A673 (cell line): ENCODE results near the gene ZC2HC1B. TPM values are rescaled to one million over a fixed set of nuclear protein-coding genes. Genes with fewer than 3 reads are reported as not detected.
A peak's percentile ranks its signal among the peaks of the same experiment; 100 is the strongest.

Experiments
- Bru-seq: library from RNA; stranded (reverse); fragments of 400-500 nt; gene quantifications from one replicate; lab custom pipeline; 2021; lab: Mats Ljungman, UMichigan
- BruChase-seq, 2 experiments: library from RNA; stranded (reverse); fragments of 400-500 nt; gene quantifications; one replicate each; lab custom pipeline; 2021; lab: Mats Ljungman, UMichigan
- BruUV-seq: library from RNA; stranded (reverse); fragments of 400-500 nt; replicated peaks from 2 replicates; lab custom pipeline; 2021; lab: Mats Ljungman, UMichigan
- CTCF ChIA-PET: fragments of 300-600 bp; sonication (Branson Sonifier 250); formaldehyde crosslinking; loops from one replicate; lab custom pipeline; 2022; ENCODE audit warnings: antibody characterized with exemption; lab: Charles Lee
- POLR2A ChIA-PET: fragments of 300-600 bp; sonication (Branson Sonifier 250); formaldehyde crosslinking; loops from one replicate; lab custom pipeline; 2022; ENCODE audit warnings: antibody characterized with exemption; ENCODE audit not compliant: low non-redundant PET; lab: Charles Lee
- DNase-seq: peaks from one replicate; pipeline ENCODE4 v3.0.0-alpha.2; 2015; ENCODE audit warnings: low spot score
- H3K27ac ChIP-seq: fragments of 200-600 bp; sonication (generic); 2 replicates; pipeline ENCODE4 v1.5.1; 2016; ENCODE audit warnings: mixed run types, low read depth, mild to moderate bottlenecking, mixed read lengths, antibody characterized with exemption, low read length; ENCODE audit not compliant: poor library complexity, severe bottlenecking
- H3K27me3 ChIP-seq: fragments of 200-600 bp; sonication (generic); replicated peaks from 2 replicates; pipeline ENCODE4 v1.6.1; 2017; ENCODE audit warnings: mixed run types, low read depth, mild to moderate bottlenecking, mixed read lengths, antibody characterized with exemption, low read length; ENCODE audit not compliant: insufficient read depth, poor library complexity
- H3K36me3 ChIP-seq: fragments of 200-600 bp; sonication (generic); 2 replicates; pipeline ENCODE4 v1.6.1; 2016; ENCODE audit warnings: mixed run types, mild to moderate bottlenecking, mixed read lengths, antibody characterized with exemption, low read length; ENCODE audit not compliant: insufficient read depth, poor library complexity, severe bottlenecking
- H3K4me1 ChIP-seq: fragments of 200-600 bp; sonication (generic); 2 replicates; pipeline ENCODE4 v1.6.1; 2017; ENCODE audit warnings: mixed run types, mild to moderate bottlenecking, mixed read lengths, antibody characterized with exemption, low read length; ENCODE audit not compliant: insufficient read depth, poor library complexity, severe bottlenecking
- H3K4me3 ChIP-seq: fragments of 200-600 bp; sonication (generic); 2 replicates; pipeline ENCODE4 v1.5.1; 2016; ENCODE audit warnings: low read depth, mixed run types, mild to moderate bottlenecking, mixed read lengths, low read length; ENCODE audit not compliant: poor library complexity, severe bottlenecking
- H3K9me3 ChIP-seq: fragments of 200-600 bp; sonication (generic); 2 replicates; pipeline ENCODE4 v1.6.1; 2016; ENCODE audit warnings: mixed run types, low read depth, mild to moderate bottlenecking, mixed read lengths, antibody characterized with exemption, low read length; ENCODE audit not compliant: poor library complexity, severe bottlenecking
- CTCF ChIP-seq: fragments of 300-800, 200-600 bp; sonication (generic); conservative IDR thresholded peaks from 2 replicates; pipeline ENCODE4 v1.5.1; 2017; ENCODE audit warnings: low read depth, mild to moderate bottlenecking, antibody characterized with exemption, low read length, moderate library complexity, mixed read lengths
- EZH2 ChIP-seq: fragments of 200-600 bp; sonication (generic); IDR thresholded peaks from 2 replicates; pipeline ENCODE4 v1.6.1; 2017; ENCODE audit warnings: borderline replicate concordance, low read depth, mild to moderate bottlenecking, mixed read lengths, antibody characterized with exemption, low read length; ENCODE audit not compliant: poor library complexity, severe bottlenecking
- intact Hi-C: fragments of 100-400 bp; cut with micrococcal nuclease; formaldehyde crosslinking; loops from one replicate; pipeline ENCODE4 v1.10.0; 2022; ENCODE audit not compliant: unreplicated experiment
- long read RNA-seq: library from polyadenylated mRNA; stranded (forward); transcript quantifications from one replicate; pipeline ENCODE4 v2.0.0, GENCODE V29; 2022
- total RNA-seq: library from RNA; stranded (reverse); gene quantifications from 2 replicates; pipeline ENCODE4 v1.2.3, GENCODE V29; 2021

ZC2HC1B gene
- total RNA-seq (not detected in 2 replicates), Bru-seq, nascent RNA (percentile 88 among the genes with signal in this experiment), BruChase-seq, experiment 1, labeled RNA remaining after a 2-hour chase (percentile 44 among the genes with signal in this experiment), BruChase-seq, experiment 2, labeled RNA remaining after a 6-hour chase (percentile 44 among the genes with signal in this experiment)
- long read RNA-seq = 0 reads

- intact Hi-C loops = no loop called here
- Histone ChIP-seq H3K36me3 (peaks cover 48% of the 10 kb centered on the region), H3K4me1 (no peaks in the 10 kb centered on the region), H3K4me3 (no peak within 1 kb of the TSS), H3K27ac (no peak within 1 kb of the TSS), H3K27me3 (no peaks in the 10 kb centered on the region), H3K9me3 (no peaks in the 10 kb centered on the region)
- no TSS peak for BruUV-seq
- TF ChIP-seq CTCF (no peak), EZH2 (no peak)
- ChIA-PET CTCF (no interaction called here), POLR2A (interaction anchor here (0.7 kb wide), 1 partner anchor 15 kb away, joined by 3 read pairs; no protein-coding TSS in a partner anchor)
- no peak for DNase-seq
Measured at GRCh38 chr6:143864234-143864633, at the start of gene ZC2HC1B. ZC2HC1B (plus strand) TSS chr6:143864474; CDS start chr6:143864540, 66 bp downstream.

- Histone ChIP-seq H3K36me3 (no peaks in the 10 kb centered on the region), H3K4me3 (no peak overlapping the region), H3K4me1 (no peaks in the 10 kb centered on the region), H3K27me3 (no peaks in the 10 kb centered on the region), H3K9me3 (no peaks in the 10 kb centered on the region), H3K27ac (no peak overlapping the region)
- DNase-seq = no peak
- ChIA-PET CTCF (no interaction called here), POLR2A (interaction anchor here (0.6 kb wide), 1 partner anchor 670 kb away, joined by 3 read pairs; no protein-coding TSS in a partner anchor)
- intact Hi-C loops = no loop called here
- TF ChIP-seq EZH2 (no peak), CTCF (no peak)
- no TSS peak for BruUV-seq
Measured at GRCh38 chr6:143817621-143818020, 46.7 kb upstream of the ZC2HC1B start.

- no TSS peak for BruUV-seq
- ChIA-PET CTCF (no interaction called here), POLR2A (no interaction called here)
- Histone ChIP-seq H3K4me1 (no peaks in the 10 kb centered on the region), H3K27ac (no peak overlapping the region), H3K27me3 (no peaks in the 10 kb centered on the region), H3K9me3 (no peaks in the 10 kb centered on the region), H3K4me3 (no peak overlapping the region), H3K36me3 (no peaks in the 10 kb centered on the region)
- intact Hi-C loops = no loop called here
- no peak for DNase-seq
- TF ChIP-seq EZH2 (no peak), CTCF (no peak)
Measured at GRCh38 chr6:143821359-143821758, 42.9 kb upstream of the ZC2HC1B start.
